ENCODE data around the gene PALS1. TPM values are rescaled to one million over a fixed set of nuclear protein-coding genes. Genes with fewer than 3 reads are reported as not detected.

Gene PALS1
- total RNA-seq, 2 donors from 2014 or later: 10.3 to 10.7 TPM

DNA sequence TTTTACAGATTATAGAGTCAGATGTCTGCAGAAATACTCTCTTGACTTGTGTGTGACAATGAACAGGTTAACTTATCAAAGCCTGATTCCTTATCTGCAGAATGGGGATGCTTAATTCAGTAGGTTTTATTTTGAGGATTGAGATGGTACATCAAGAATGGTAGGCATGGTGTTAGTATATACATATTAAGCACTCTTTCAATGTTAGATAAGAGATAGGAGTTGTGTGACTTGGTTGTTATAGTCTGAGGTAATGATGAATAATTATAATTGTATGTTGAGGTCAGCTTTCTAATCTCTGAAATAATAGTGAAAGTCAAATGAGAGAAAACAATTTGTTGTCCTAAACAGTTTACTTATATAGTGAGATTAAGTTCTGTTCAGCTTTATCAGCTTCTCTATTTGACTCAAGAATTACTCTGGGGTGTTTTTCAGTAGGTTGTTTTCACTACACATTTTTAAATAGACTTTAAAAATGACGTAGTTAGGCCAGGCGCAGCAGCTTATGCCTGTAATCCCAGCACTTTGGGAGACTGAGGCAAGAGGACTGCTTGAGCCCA, 11.9 kb downstream of the PALS1 start:
- TF ChIP-seq, protein P1, sequence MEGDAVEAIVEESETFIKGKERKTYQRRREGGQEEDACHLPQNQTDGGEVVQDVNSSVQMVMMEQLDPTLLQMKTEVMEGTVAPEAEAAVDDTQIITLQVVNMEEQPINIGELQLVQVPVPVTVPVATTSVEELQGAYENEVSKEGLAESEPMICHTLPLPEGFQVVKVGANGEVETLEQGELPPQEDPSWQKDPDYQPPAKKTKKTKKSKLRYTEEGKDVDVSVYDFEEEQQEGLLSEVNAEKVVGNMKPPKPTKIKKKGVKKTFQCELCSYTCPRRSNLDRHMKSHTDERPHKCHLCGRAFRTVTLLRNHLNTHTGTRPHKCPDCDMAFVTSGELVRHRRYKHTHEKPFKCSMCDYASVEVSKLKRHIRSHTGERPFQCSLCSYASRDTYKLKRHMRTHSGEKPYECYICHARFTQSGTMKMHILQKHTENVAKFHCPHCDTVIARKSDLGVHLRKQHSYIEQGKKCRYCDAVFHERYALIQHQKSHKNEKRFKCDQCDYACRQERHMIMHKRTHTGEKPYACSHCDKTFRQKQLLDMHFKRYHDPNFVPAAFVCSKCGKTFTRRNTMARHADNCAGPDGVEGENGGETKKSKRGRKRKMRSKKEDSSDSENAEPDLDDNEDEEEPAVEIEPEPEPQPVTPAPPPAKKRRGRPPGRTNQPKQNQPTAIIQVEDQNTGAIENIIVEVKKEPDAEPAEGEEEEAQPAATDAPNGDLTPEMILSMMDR (IDR thresholded peaks at IDR 0.05): no peak
- H3K4me1 ChIP-seq: no peaks in the 10 kb centered on the region
- H3K4me3 ChIP-seq: no peak overlapping the region
- no peak for DNase-seq (ENCODE audit: low spot score)
- H3K9me3 ChIP-seq: no peaks in the 10 kb centered on the region
- no peaks in the 10 kb centered on the region for H3K36me3 ChIP-seq
- no peaks in the 10 kb centered on the region for H3K27me3 ChIP-seq
- no peak overlapping the region for H3K27ac ChIP-seq

DNA sequence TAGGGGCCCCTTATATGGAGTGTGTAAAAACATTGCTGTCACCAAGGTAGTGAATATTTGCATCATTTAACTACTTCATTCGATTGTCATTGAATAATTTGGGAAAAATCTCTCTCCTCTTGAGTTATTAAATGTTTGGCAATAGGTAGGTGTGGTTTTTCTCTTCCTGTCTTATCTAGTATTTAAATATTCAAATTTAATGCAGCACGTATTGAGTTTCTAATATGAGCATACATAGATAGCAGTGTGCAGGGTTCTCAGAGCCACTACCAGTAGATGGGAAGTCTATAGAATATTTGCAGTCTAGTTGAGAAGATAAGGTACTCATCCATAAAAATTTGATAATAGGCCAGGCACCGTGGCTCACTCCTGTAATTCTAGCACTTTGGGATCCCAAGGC, 16.7 kb downstream of the PALS1 start:
- Histone ChIP-seq H3K4me1 (no peaks in the 10 kb centered on the region), H3K9me3 (no peaks in the 10 kb centered on the region), H3K4me3 (no peak overlapping the region), H3K36me3 (no peaks in the 10 kb centered on the region), H3K27me3 (no peaks in the 10 kb centered on the region), H3K27ac (no peak overlapping the region)
- TF ChIP-seq, protein P1 (IDR thresholded peaks at IDR 0.05): no peak
- DNase-seq (ENCODE audit: low spot score): no peak

DNA sequence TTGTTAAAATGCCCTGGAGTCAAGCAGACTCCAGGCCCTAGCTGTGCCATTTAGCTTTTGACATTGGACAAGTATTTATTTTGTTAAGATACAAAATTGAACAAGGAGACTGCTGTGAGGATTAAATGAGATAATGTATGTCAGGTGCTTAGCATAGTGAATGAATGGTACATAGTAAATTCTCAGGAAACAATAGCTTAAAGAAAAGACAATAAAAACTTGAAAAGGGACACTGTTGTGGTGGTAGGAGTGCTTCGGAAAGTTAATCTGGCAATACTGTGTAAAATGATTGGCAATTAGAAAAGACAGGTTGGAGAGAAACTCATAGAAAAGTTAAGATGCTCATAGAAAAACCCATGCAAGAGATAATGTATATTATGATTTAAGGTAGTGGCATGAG, 19.7 kb downstream of the PALS1 start:
- no peak overlapping the region for H3K27ac ChIP-seq
- H3K36me3 ChIP-seq: no peaks in the 10 kb centered on the region
- TF ChIP-seq, protein P1 (IDR thresholded peaks at IDR 0.05): no peak
- peaks cover 0 to 11% of the 10 kb centered on the region in 2 donors for H3K4me1 ChIP-seq
- H3K27me3 ChIP-seq: no peaks in the 10 kb centered on the region
- no peaks in the 10 kb centered on the region for H3K9me3 ChIP-seq
- no peak for DNase-seq (ENCODE audit: low spot score)
- H3K4me3 ChIP-seq: no peak overlapping the region

DNA sequence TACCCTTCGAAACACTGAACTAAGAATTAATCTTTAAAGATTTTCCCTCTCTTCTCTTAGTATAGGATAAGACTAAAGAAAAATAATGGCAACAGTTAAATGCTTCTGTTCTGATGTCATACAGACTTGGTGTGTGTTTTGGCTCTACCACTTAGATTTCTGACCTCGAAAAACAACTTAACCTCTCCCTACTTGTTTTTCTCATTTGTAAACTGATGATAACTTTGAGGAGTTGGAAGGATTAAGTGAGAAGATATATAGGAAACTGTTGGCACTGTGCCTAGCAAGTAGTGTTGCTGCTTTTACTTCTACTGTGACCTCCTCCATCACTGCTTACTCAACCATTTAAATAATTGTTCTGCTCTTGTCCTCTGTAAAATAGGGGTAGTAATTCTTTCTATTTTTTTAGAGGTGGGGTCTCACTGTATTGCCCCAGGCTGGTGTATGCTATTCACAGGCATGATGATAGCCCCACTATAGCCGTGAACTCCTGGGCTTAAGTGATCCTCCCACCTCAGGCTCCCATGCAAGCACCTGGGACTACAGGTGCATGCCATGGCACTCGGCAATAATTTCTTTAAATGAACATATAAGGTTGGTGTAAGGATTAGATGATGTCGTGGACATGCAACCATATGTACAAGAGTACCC, 22.4 kb downstream of the PALS1 start:
- Histone ChIP-seq H3K27ac (no peak overlapping the region), H3K36me3 (no peaks in the 10 kb centered on the region), H3K4me1 (peaks cover 0 to 27% of the 10 kb centered on the region in 2 donors), H3K27me3 (no peaks in the 10 kb centered on the region), H3K9me3 (no peaks in the 10 kb centered on the region), H3K4me3 (no peak overlapping the region)
- no peak for DNase-seq (ENCODE audit: low spot score)
- TF ChIP-seq, protein P1 (IDR thresholded peaks at IDR 0.05): no peak

DNA sequence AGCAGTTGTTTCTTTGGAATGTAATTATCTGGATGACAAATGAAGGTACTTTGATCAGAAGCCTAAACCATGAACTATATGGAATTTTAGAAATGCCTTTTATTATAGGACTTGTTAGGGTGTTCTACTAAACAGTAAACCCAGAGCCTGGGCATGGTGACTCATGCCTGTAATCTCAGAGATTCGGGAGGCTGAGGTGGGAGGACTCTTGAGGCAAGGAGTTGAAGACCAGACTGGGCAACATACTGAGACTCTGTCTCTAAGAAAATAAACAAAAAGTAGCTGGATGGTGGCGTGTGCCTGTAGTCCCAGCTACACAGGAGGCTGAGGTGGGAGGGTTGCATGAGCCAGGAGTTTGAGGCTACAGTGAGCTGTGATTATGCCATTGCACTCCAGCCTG, 23.9 kb downstream of the PALS1 start:
- Histone ChIP-seq H3K4me3 (no peak overlapping the region), H3K27me3 (no peaks in the 10 kb centered on the region), H3K36me3 (no peaks in the 10 kb centered on the region), H3K9me3 (no peaks in the 10 kb centered on the region), H3K4me1 (peaks cover 0 to 42% of the 10 kb centered on the region in 2 donors), H3K27ac (no peak overlapping the region)
- no peak for DNase-seq (ENCODE audit: low spot score)
- TF ChIP-seq, protein P1 (IDR thresholded peaks at IDR 0.05): no peak

All from right atrium auricular region (tissue), 2 donors.